ENCODE data around the gene CNPY1.

GRCh38 chr7:155556763-155557162 is 10.4 kb upstream of the CNPY1 start:
- TF ChIP-seq CTCF (IDR thresholded peaks at IDR 0.05): no peak
- TF ChIP-seq POLR2AphosphoS5 (IDR thresholded peaks at IDR 0.05): no peak
